Suppressor macrophage (primary cell): ENCODE data around the gene OGA.

ENCODE experiments used
- DNase-seq, 4 experiments: peaks; one replicate each; pipeline ENCODE4 v3.0.0-alpha.2; 2020 to 2022

Gene OGA

GRCh38 chr10:101758858-101759257 is 59.4 kb downstream of the OGA start:
- DNase-seq = no peak

- DNase-seq = no peak
These were observed 66.0 kb downstream of the OGA start for GRCh38 chr10:101752241-101752640.

GRCh38 chr10:101749047-101750016 is 68.9 kb downstream of the OGA start:
- DNase-seq = no peak

GRCh38 chr10:101748496-101748895 is 69.7 kb downstream of the OGA start:
- no peak for DNase-seq

GRCh38 chr10:101745074-101745696 is 73.1 kb downstream of the OGA start:
- DNase-seq = peak; percentile 13 to 35 (median 15)

GRCh38 chr10:101744267-101744666 is 74.0 kb downstream of the OGA start:
- DNase-seq = no peak

GRCh38 chr10:101741938-101742337 is 76.3 kb downstream of the OGA start:
- no peak for DNase-seq

GRCh38 chr10:101736666-101737065 is 81.6 kb downstream of the OGA start:
- no peak for DNase-seq
